Endothelial cell of coronary artery (primary cell): ENCODE results near the gene MST1. TPM values are rescaled to one million over a fixed set of nuclear protein-coding genes. Genes with fewer than 3 reads are reported as not detected.

Experiments
- total RNA-seq: library from RNA; depleted of rRNA; stranded (reverse); fragments of >200 nt; gene quantifications from 2 replicates; pipeline ENCODE4 v1.2.3, GENCODE V29; 2014

The MST1 gene
- 1.7 and 3.9 TPM in 2 replicates for total RNA-seq

DNA sequence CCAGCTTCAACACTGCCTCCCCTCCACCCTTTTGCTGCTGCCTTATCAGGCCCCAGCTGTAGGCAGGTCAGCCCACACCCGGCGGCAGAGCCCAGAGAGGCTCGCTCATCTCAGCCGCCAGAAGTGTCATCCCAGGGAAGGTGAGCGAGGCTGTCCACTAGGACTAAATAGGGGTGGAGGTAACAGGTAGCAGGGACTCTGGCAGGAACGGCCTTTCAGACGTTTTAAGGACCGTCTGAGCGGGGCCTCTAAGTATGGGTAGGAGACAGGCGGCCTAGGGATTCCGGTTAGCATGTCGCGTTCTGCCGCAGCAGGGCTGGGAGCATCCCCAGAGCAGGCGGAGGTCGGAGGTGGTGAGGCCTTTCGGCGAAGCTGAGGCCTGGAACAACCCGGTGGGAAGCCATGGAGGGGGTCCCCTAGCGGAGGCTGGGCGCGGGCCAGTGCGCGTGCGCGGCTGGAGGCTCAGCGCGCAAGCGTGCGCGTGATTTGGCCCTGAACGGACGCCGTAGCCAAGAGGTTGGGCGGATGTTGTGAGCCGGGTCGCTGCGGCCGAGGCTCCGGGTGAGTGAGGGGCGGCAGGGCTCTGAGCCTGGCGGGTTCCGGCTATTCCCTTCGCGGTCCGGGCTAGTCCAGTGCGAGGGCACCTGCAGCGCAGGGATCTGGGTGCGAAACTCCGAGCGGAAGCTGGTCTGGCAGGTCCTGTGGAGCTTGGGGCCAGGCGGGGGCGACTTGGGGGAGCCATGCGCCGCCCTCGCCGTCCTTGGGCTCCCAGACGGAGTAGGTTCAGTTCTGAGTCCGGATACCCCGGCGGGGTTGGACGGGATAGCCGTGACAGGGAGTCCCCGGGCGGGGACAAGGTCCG lies at the start of gene MST1, which contains the start of gene RNF123:
TSS of gene MST1 (minus strand) at position 429 of the 862 bp plus-strand sequence. CDS start 783 bp downstream, outside the sequence.
TSS of gene RNF123 (plus strand) at position 512 of the 862 bp plus-strand sequence. CDS start 1,609 bp downstream, outside the sequence.

DNA sequence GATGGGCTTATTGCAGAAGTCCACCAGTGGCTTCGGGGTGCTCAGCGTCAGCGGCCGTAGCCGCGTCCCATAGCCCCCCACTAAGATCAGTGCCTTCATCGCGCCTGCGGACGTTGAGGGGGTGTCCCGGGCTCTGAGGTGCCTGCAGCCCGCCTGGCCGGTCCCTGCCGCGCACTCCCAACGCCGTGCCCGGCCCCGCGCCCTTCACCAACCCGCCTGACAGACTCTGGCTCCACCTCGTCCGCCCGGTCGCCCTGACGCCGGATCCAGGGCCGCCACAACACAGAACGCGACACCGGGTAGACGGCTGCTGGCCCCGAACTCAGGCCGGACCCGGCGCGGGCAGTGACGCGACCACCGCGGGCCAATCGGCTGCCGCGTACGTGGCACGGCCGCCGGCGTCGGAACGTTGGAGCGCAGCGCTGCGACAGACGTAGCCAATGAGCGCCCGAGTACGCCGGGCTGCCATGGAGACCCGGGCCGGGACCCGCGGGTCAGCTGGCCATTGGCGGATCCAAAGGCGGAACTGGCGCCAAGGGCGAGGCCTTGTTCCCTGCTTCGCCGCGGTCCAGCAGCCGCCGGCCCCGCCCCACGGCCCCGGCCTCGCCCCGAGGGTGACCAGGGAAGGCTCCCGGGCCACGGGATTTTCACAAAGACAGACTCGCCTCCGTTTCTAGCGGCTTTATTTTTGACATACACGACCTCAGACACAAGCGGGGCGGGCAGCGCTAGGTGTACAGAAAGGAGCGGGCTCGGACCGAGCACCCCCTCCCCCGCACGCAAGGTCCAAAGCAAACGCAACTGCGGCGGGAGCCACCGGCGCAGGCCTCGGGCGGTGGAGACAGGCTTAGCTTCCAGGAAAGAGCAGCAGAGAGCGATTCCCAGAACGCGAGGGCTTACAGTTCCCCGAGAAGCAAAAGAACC lies 34.6 kb upstream of the MST1 start, which contains the start of gene GMPPB:
TSS of gene GMPPB (minus strand) at position 324 of the 924 bp plus-strand sequence. CDS start at position 99, 225 bp downstream.

DNA sequence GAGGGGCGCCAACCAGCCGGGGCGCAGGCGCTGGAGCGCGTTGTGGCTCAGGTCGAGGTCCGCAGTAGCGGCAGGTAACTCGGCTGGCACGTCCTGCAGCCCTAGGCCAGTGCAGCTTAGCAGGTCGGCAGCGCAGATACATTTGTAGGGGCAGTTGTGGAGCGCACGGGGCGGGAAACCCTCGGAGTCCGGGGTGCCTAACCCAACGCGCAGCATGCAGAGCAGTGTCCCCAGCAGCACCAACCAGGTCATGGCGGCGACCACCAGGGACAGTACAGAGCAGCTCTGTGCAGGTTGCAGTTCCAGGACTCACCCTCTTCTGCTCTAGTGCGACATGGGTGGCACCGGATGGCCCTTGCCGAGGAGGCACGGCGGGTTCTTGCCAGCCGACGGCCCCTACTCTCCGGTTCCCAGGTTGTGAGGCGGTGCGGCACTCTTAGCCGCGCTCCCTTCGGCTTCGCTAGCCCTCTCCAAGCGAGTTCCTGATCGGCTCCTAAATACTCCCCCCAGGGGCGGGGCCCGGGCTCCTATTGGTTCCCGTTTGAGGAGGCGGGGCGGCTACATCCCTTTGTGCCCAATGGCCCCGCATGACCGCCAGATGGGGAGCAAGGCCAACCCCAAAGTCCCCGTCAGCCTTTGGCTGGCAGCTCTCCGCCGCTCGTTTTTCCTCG lies 30.1 kb upstream of the MST1 start, which contains the start of gene AMIGO3:
TSS of gene AMIGO3 (minus strand) at position 471 of the 671 bp plus-strand sequence. CDS start at position 252, 219 bp downstream.

DNA sequence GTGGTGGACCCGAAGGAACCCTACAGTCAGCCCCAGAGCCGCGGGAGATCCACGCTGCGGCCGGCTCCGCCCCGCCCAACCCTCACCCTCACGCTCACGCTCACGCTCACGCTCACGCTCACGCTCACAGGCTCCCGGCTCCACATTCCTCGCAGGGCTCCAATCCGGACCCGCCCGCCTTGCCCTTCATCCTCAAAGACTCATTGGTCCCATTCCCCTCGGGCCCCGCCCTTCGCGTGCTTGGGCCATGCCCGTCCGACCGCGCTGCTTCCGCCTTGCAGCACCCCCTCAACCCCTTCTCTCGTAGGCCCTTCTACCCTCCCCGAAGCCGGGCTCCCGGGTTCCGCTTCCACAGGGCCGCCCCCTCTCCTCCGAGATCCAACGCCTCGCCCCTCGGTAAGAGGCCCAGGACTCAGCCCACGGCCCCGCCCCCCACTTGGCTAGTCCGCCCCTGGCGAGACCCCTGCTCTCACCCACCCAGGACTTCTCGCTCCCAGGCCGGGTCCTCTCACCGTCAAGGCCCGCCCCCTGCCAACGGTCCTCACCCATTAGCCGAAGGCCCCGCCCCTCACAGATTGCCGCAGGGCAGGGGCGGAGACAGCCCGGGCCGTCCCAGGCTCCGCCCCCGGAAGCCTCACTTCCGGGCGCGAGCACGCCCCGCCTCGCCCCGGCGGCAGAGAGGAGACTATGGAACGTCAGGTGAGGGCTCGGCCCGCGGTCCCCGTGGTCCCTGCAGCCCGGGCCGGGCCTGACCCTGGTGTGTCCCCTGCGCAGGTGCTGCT lies 15.4 kb downstream of the MST1 start, which contains the start of gene APEH:
TSS of gene APEH (plus strand) at position 637 of the 782 bp plus-strand sequence. CDS start at position 688, 51 bp downstream.

Other genes with a start within 250 kb of the MST1 start
- gene DAG1, start 219.2 kb downstream of the MST1 start, total RNA-seq, result 23.4 and 32.8 TPM in 2 replicates
- under 0.01 and 0.09 TPM in 2 replicates for gene BSN, start 135.0 kb downstream of the MST1 start, total RNA-seq
- gene APEH, start 15.1 kb downstream of the MST1 start, total RNA-seq, result 86.8 and 109 TPM in 2 replicates
- gene RNF123, start 83 bp upstream of the MST1 start, total RNA-seq, result 17.5 and 30.5 TPM in 2 replicates
- not detected in 2 replicates for gene AMIGO3, start 30.2 kb upstream of the MST1 start, total RNA-seq
- 36.7 and 47.6 TPM in 2 replicates for gene GMPPB, start 34.5 kb upstream of the MST1 start, total RNA-seq
- 40.9 and 43.5 TPM in 2 replicates for gene IP6K1, start 97.1 kb upstream of the MST1 start, total RNA-seq
- not detected in 2 replicates for gene CDHR4, start 110.4 kb upstream of the MST1 start, total RNA-seq
- 18.9 and 23.4 TPM in 2 replicates for gene INKA1, start 113.8 kb upstream of the MST1 start, total RNA-seq
- gene UBA7, start 124.5 kb upstream of the MST1 start, total RNA-seq, result 14.2 and 41.4 TPM in 2 replicates
- 2.1 and 4.3 TPM in 2 replicates for gene TRAIP, start 167.1 kb upstream of the MST1 start, total RNA-seq
- 0.18 TPM in 1 of 2 replicates, not detected in the other for gene CAMKV, start 180.4 kb upstream of the MST1 start, total RNA-seq
- gene MST1R, start 214.4 kb upstream of the MST1 start, total RNA-seq, result 0.28 and 0.54 TPM in 2 replicates
- 10.6 and 12.5 TPM in 2 replicates for gene MON1A, start 240.3 kb upstream of the MST1 start, total RNA-seq